OCI-LY3 (cell line): ENCODE results near the gene NT5DC1.

Source experiments
- H2AFZ ChIP-seq: fragments of 200-600, 300-600 bp; shearing (Covaris generic); 2 replicates; pipeline ENCODE4 v1.6.0; 2014; ENCODE audit warnings: antibody characterized with exemption, low read depth, low read length
- H3K27ac ChIP-seq: fragments of 200-600, 300-600 bp; sonication (generic); 2 replicates; pipeline ENCODE4 v1.5.1; 2014; ENCODE audit warnings: mild to moderate bottlenecking, low read length, moderate library complexity, mixed read lengths
- H3K27me3 ChIP-seq: fragments of 200-600, 300-600 bp; sonication (generic); 2 replicates; pipeline ENCODE4 v1.6.1; 2014; ENCODE audit warnings: low read depth, low read length, mixed read lengths
- H3K36me3 ChIP-seq: fragments of 200-600, 300-600 bp; sonication (generic); replicated peaks from 2 replicates; pipeline ENCODE3; 2014; ENCODE audit warnings: low read depth, low read length, mixed read lengths
- H3K4me1 ChIP-seq: fragments of 300-600, 200-600 bp; sonication (generic); 2 replicates; pipeline ENCODE4 v1.6.1; 2014; ENCODE audit warnings: low read length, mixed read lengths
- H3K4me2 ChIP-seq: fragments of 200-600, 300-600 bp; sonication (generic); 2 replicates; pipeline ENCODE4 v1.6.1; 2014; ENCODE audit warnings: low read length, mixed read lengths
- H3K4me3 ChIP-seq: fragments of 300-600, 200-600 bp; sonication (generic); 2 replicates; pipeline ENCODE4 v1.5.1; 2014; ENCODE audit warnings: antibody characterized with exemption, mild to moderate bottlenecking, low read length, moderate library complexity
- H3K79me2 ChIP-seq: fragments of 300-600, 200-600 bp; shearing (Covaris generic); 2 replicates; pipeline ENCODE4 v1.6.1; 2014; ENCODE audit warnings: mild to moderate bottlenecking, low read length, mixed read lengths
- H3K9ac ChIP-seq: fragments of 300-600, 200-600 bp; shearing (Covaris generic); 2 replicates; pipeline ENCODE4 v1.6.0; 2014; ENCODE audit warnings: mild to moderate bottlenecking, low read length, moderate library complexity
- H3K9me3 ChIP-seq: fragments of 200-600, 300-600 bp; shearing (Covaris generic); 2 replicates; pipeline ENCODE4 v1.6.1; 2014; ENCODE audit warnings: low read length, mixed read lengths; ENCODE audit not compliant: insufficient read depth
- H4K20me1 ChIP-seq: fragments of 200-600, 300-600 bp; sonication (generic); 2 replicates; pipeline ENCODE4 v1.6.1; 2016; ENCODE audit warnings: low read length, mixed read lengths; ENCODE audit not compliant: insufficient read depth
- CTCF ChIP-seq: fragments of 200-600, 300-600 bp; sonication (generic); IDR thresholded peaks from 2 replicates; pipeline ENCODE4 v1.5.1; 2014; ENCODE audit warnings: antibody characterized with exemption, low read length, low read depth
- EZH2phosphoT487 ChIP-seq: fragments of 200-600 bp; shearing (Covaris generic); IDR thresholded peaks from 2 replicates; pipeline ENCODE4 v1.6.1; 2018; ENCODE audit warnings: antibody characterized with exemption, mixed run types, low read depth

The NT5DC1 gene

DNA sequence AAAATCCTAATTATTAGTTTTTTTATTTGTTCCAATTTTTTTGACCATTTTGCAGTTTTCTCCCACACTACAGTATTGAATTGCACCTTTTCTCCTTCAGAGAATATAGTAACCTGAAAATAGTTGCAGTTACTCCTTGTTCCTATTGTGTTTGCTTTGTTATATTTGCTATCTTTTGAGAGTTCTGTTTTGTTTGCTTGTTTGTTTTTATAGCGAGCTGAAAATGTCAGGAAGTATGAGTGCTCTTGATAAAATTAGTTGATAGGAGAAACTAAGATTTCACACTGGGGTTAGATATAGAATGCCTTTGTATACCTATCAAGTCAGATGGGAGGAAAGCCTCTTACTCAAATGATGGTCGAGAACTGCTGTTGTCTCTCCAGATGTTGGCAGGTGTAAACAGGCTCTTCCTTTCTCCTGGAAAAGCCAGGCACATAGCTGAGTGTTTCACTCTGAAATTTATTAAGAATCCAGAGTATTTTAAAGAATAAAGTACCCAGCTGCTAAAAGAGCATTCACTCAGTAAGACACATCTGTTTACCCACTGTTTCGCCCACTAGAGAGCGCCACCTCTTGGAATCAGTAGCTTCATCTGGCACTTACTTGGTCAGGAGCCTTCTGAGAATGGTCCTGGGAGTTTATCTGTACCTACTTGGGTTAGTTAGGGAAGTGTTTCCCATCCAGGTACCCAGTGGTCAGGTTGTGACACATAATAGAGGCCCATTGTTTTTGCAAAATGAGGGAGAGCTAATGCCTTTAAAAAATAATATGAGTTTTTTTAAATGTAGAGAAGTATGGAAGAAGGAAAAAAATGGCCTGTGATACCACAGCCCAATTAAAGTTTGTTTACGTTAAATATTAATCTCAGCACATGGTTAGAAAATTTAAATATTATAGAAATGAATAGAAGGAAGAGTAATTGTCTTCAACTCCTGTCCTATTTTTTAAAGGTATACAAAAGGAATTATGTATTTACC lies 11.2 kb downstream of the NT5DC1 start:
- Histone ChIP-seq H3K4me3 (no peak overlapping the region), H3K27ac (no peak overlapping the region), H2AFZ (no peak overlapping the region), H3K27me3 (no peaks in the 10 kb centered on the region), H3K4me2 (no peak overlapping the region), H4K20me1 (no peaks in the 10 kb centered on the region), H3K4me1 (no peaks in the 10 kb centered on the region), H3K79me2 (no peaks in the 10 kb centered on the region), H3K9ac (no peak overlapping the region), H3K36me3 (peaks cover 23% of the 10 kb centered on the region), H3K9me3 (no peaks in the 10 kb centered on the region)
- no peak for TF ChIP-seq EZH2phosphoT487
- TF ChIP-seq CTCF = peak; percentile 65

DNA sequence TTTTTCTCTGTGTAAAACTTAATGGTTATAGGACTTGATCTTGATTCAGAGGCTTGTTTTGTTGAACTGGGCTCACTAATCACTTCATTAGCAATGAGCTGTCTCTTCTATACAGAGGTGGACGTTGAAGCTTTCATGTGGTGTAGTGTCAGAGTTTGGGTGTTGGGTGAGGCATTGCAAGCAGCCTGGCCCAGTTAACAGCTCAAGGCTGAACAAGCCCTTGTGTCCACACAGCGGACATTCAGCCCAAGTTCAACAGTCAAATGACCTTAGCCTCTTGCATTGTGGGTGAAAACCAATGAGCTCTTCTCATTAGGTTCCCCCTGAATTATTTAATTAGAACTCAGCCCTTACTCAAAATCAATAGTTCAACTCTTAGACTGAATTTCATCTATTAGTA lies 12.7 kb downstream of the NT5DC1 start:
- no peaks in the 10 kb centered on the region for H4K20me1 ChIP-seq

DNA sequence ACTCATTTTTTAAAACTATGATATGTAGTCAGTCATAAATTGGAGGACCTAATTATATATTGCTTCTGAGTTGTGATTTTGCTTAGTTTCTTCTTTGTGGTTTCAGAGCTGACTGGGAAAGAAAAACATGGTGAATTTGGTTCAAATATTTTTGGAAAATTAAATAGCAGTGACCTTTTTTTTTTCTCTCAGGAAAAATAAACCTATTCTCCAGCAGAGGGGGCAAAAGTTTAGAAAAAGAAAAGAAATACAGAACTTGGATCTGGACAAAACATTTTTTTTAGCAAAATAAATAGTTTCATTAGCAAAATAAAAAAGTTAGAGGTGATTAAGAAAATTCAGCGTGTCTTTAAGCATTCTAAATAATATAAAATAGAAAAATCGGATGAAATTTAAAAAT lies 15.1 kb downstream of the NT5DC1 start:
- Histone ChIP-seq H2AFZ (no peak overlapping the region), H3K4me1 (no peaks in the 10 kb centered on the region), H3K27ac (no peak overlapping the region), H3K27me3 (no peaks in the 10 kb centered on the region), H3K36me3 (peaks cover 15% of the 10 kb centered on the region), H3K79me2 (no peaks in the 10 kb centered on the region), H3K4me2 (no peak overlapping the region), H3K9me3 (no peaks in the 10 kb centered on the region), H4K20me1 (no peaks in the 10 kb centered on the region), H3K4me3 (no peak overlapping the region), H3K9ac (no peak overlapping the region)
- TF ChIP-seq CTCF = peak; percentile 31
- TF ChIP-seq EZH2phosphoT487 = no peak

More for the DNA sequence above, 12.7 kb downstream of the NT5DC1 start:
- Histone ChIP-seq H3K4me1 (no peaks in the 10 kb centered on the region), H2AFZ (no peak overlapping the region), H3K27me3 (no peaks in the 10 kb centered on the region), H3K79me2 (no peaks in the 10 kb centered on the region), H3K4me2 (no peak overlapping the region), H3K36me3 (peaks cover 19% of the 10 kb centered on the region), H3K9ac (no peak overlapping the region), H3K4me3 (no peak overlapping the region), H3K9me3 (no peaks in the 10 kb centered on the region), H3K27ac (no peak overlapping the region)
- TF ChIP-seq CTCF (no peak), EZH2phosphoT487 (no peak)

- Histone ChIP-seq H3K4me2 (no peak overlapping the region), H3K9ac (no peak overlapping the region), H3K4me1 (no peaks in the 10 kb centered on the region), H3K27me3 (no peaks in the 10 kb centered on the region), H3K4me3 (no peak overlapping the region), H2AFZ (no peak overlapping the region), H4K20me1 (no peaks in the 10 kb centered on the region), H3K79me2 (no peaks in the 10 kb centered on the region), H3K27ac (no peak overlapping the region), H3K36me3 (peaks cover 6% of the 10 kb centered on the region), H3K9me3 (no peaks in the 10 kb centered on the region)
- no peak for TF ChIP-seq EZH2phosphoT487
- no peak for TF ChIP-seq CTCF
Observed at GRCh38 chr6:116118608-116119007, 18.0 kb downstream of the NT5DC1 start.
